Measurements from ENCODE around the gene CELF5.

DNA sequence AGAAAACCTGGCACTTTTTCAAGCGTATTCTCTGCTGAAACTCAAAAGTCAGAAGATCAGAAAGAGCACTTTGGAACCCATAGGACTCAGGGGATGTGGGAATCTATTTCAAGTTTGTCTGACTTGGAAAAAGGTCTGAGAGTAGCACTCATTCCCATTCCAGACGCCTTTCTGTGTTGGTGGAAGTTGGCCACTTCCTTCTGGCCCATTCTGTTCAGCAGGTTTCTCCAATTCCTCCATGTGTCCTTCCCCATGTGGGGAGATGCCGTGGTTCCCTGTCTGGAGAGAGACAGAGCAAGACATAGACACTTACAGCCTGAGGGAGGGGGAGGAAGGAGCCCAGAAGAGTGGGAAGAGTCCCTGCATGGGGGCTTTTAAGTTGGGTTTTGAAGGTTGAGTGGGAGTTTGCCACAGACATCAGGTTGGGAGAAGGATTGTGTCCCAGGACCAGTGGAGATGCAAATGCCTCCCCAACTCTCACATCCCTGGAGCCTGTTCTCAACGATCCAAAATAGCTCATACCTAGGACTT lies 48.0 kb downstream of the CELF5 start:
- TF ChIP-seq, protein P1, sequence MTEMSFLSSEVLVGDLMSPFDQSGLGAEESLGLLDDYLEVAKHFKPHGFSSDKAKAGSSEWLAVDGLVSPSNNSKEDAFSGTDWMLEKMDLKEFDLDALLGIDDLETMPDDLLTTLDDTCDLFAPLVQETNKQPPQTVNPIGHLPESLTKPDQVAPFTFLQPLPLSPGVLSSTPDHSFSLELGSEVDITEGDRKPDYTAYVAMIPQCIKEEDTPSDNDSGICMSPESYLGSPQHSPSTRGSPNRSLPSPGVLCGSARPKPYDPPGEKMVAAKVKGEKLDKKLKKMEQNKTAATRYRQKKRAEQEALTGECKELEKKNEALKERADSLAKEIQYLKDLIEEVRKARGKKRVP (CRISPR knock-in tag; IDR thresholded peaks at IDR 0.05) = no peak
- TF ChIP-seq ZNF507 (tag; conservative IDR thresholded peaks at IDR 0.05) (no peak), SMC3 (conservative IDR thresholded peaks at IDR 0.05; ENCODE audit: insufficient read depth, low read depth, low read length) (no peak), HDAC1 (IDR thresholded peaks at IDR 0.05) (no peak), PYGO2 (tag; IDR thresholded peaks at IDR 0.05) (no peak), SIN3A (IDR thresholded peaks at IDR 0.05; ENCODE audit: borderline replicate concordance in 2 of 2, control insufficient read depth in 1 of 2, low read depth in 2 of 2, low read length in 2 of 2) (no peak), ZNF639 (CRISPR knock-in tag; conservative IDR thresholded peaks at IDR 0.05 in 1 of 2, IDR thresholded peaks at IDR 0.05 in 1 of 2) (no peak), MXI1 (IDR thresholded peaks at IDR 0.05; ENCODE audit: low read depth, low read length) (no peak), FOXA3 (CRISPR knock-in tag; conservative IDR thresholded peaks at IDR 0.05 in 1 of 2, IDR thresholded peaks at IDR 0.05 in 1 of 2) (no peak), MAX (CRISPR knock-in tag; IDR thresholded peaks at IDR 0.05) (no peak), ZNF140 (CRISPR knock-in tag; IDR thresholded peaks at IDR 0.05) (no peak)
- TF ChIP-seq, protein P2, sequence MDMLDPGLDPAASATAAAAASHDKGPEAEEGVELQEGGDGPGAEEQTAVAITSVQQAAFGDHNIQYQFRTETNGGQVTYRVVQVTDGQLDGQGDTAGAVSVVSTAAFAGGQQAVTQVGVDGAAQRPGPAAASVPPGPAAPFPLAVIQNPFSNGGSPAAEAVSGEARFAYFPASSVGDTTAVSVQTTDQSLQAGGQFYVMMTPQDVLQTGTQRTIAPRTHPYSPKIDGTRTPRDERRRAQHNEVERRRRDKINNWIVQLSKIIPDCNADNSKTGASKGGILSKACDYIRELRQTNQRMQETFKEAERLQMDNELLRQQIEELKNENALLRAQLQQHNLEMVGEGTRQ (CRISPR knock-in tag; IDR thresholded peaks at IDR 0.05) = no peak

Data from K562 (cell line).